DMS 273 treated with DMSO at 0.1 percent for 48 hours (cell line): ENCODE results near the gene PLEKHH1.

Experiments used
- DNase-seq: peaks from one replicate; lab custom pipeline; 2025; lab: John Stamatoyannopoulos, UW

The PLEKHH1 gene

GRCh38 chr14:67510836-67511235, 22.3 kb upstream of the PLEKHH1 start:
- no peak for DNase-seq

- no peak for DNase-seq
Observed at GRCh38 chr14:67512463-67513310, 20.4 kb upstream of the PLEKHH1 start.

DNA sequence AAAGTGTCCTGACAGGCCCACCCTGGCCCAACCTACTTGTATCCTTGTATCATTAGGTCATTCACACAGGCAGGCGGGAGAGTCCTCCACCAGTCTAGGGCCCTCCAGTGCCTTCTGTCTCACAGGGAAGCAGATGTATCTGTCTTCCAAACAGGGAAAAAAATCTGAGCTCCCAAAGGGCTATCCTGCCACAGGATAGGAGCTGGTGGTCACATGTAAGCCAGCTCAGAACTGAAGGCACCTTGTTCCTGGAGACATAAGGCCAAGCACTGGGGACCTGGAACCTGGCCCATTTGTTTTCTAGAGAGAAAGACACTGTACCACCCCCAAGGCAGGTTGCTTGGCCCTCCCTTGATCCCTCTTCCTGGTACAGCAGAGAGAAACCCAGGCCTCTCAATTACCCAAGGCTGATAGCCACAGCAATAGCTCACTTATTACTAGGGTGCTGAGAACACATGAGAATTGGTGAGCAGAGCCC, 19.4 kb upstream of the PLEKHH1 start:
- peak; percentile 72 for DNase-seq

- no peak for DNase-seq
Observed at GRCh38 chr14:67514203-67514607, 18.9 kb upstream of the PLEKHH1 start.

GRCh38 chr14:67514650-67515385, 18.3 kb upstream of the PLEKHH1 start:
- no peak for DNase-seq

DNA sequence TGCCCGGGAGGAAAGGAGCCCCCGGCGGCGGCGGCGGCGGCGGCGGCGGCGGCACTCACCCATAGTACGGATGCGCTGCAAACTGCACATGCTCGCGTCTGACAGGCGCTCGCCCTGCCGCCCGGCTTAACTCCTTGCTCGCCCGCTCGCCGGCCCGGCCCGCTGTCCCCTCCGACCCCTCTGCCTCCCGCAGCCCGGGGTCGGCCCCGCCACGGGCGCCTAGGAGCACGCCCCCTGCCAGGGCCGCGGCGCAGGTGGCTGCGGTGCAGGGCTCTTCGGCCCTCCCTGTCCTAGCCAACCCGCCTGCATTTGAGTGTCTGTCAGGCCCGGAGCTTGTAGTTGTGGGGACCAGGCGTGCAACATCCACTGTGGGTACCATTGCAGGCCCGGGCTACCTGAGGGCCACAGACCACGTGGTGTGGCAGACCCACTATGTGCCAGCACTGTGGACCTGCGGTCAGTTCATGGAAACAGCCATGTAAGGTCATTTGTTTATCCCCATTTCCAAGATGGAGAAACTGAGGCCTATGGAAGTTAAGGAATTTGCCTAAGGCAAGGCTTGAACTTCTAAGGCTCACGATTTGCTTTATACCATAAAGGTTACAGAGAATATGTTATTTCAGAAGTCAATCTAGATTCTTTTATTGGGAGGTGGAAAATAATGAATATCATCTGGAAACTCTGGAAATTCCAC, 17.6 kb upstream of the PLEKHH1 start:
- no peak for DNase-seq

- DNase-seq, result no peak
Observed at GRCh38 chr14:67516676-67517075, 16.4 kb upstream of the PLEKHH1 start.

DNA sequence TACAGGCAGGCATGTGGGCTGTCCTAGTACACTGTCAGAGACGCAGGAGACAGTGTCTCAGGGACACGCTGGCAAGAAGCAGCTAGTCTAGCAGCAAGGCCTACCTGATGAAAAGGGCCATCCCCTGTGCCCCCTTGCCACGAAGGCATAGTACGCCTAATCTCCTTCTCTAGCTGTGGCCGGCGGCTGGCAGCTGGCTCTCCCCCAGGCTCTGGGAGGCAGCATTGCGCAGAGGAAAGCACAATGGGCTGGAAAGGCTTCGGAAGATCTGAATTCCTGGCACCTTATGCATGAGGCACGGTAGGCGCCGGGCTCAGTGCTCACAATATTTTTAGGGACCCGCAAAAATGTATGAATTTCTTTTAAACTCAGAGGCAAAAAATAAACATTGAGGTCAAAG, 16.0 kb upstream of the PLEKHH1 start:
- no peak for DNase-seq

DNA sequence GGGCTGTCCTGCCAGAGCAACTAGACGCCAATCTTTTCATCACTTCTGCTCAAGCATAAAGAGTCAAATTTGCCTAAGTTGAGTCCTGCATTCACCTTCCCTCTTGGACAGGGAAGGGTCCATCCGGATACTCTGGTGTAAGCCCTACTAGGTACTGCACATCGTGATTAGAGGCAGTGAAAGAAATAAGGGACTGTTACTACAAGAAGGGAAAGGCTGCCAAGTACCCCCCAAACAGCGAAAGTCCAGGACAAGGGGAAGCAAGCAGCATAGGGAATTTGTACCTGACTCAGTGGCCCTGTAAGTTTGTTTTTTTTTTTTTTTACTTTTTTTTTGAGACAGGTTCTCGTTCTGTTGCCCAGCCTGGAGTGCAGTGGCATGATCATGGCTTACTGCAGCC, 13.7 kb upstream of the PLEKHH1 start:
- no peak for DNase-seq

DNA sequence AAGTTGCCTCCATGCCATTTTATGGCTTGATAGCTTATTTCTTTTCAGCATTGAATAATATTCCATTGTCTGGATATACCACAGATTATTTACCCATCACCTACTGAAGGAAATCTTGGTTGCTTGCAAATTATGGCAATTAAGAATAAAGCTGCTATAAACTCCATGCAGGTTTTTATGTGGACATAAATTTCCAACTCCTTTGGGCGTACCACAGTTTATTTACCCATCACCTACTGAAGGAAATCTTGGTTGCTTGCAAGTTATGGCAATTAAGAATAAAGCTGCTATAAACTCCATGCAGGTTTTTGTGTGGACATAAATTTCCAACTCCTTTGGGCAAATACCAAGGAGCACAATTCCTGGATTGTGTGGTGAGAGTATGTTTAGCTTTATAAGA, 12.6 kb upstream of the PLEKHH1 start:
- DNase-seq, result no peak

DNA sequence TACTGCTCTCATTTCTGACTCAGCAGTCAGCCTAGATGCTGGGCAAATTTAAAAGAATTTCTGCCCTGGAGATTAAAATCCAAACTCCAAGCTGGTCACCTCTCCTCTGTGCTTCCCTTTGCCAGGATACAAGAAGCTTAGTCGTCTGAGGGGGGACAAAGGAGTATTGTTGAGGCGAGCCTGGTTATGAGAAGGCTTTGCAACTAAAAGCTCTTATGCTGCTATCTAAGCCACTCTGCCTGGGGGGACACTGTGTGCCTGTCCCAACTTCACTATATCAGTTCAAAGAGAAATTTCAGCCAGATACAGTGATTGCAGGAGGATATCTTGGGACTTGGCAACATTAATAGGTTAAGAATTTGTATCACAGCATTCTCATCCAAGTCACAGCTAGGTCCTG, 10.8 kb upstream of the PLEKHH1 start:
- no peak for DNase-seq

DNA sequence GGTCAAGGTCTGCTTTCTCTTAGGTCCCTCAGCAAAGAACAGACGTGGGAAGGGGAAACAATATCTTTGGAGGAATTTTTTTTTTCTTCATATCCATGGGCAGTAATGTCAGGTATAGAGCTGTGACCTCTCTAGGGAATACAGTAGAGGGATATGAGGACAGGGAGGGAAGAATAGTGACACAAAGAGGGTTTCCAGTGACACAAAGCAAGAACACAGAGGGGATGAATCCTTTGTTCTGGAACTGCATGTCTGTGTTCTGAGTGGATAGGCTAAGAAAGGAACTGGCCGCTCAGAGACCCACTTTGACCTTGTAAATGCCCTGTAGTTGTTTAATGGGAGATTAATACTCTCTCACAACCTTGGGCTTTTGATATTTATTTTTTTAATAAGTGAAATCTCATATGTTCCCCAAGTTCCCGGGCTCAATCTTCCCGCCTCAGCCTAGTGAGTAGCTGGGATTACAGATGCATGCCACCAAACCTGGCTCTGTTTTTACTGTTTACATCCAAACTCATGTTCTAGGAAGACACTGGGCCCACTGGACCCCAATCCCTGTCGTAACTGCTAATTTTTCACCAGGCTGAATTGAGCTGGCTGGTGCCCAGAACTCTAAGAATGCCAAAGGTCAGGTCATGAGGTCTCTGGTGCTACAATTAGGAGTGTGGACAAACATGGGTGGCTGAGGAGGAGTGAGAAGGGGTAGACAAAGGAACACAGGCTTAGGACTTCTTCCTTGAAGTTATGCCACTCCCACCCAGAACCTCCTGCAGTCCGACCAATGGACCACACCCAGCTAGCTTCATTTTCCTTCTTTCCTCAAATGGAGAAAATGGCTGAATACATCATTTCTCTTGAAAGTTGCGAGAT, 9.1 kb upstream of the PLEKHH1 start:
- no peak for DNase-seq

DNA sequence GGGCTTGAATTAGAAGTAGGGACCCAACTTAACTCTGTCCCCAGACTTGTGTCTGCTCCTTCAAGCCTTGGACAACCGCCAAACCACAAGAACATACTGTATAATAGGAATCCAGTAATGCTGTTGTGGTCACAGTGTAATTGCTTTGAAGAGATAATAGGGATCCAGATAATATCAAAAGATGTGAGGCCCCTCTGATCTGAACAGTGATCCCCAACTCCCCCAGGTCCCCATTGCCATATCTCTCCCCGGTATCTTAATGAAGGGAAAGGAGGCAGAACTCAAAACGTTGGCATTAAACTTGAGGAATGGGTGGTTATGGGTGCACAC, 8.5 kb upstream of the PLEKHH1 start:
- no peak for DNase-seq

- DNase-seq, result no peak
Observed at GRCh38 chr14:67525389-67525788, 7.7 kb upstream of the PLEKHH1 start.

DNA sequence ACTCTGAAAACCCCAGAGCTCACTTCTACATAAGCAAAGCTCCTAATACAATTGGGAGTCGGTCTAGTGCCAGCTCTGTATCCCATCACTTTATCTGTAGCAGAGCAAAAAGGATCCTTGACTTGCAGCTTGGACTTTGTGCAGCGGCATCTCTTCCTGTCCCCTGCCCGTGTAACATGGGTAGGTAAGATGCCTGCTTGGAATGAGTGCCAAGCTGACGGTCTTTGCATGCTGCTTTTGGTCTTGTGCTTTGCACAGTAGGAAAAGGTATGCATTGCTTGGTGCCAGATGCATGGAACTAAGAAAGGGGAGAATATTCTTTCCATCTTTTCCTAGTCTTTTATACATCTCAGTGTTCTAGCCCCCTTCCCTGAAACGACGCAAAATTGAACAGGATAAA, 6.9 kb upstream of the PLEKHH1 start:
- DNase-seq, result no peak

- peak; percentile 32 for DNase-seq
Observed at GRCh38 chr14:67526676-67527459, 6.2 kb upstream of the PLEKHH1 start.

DNA sequence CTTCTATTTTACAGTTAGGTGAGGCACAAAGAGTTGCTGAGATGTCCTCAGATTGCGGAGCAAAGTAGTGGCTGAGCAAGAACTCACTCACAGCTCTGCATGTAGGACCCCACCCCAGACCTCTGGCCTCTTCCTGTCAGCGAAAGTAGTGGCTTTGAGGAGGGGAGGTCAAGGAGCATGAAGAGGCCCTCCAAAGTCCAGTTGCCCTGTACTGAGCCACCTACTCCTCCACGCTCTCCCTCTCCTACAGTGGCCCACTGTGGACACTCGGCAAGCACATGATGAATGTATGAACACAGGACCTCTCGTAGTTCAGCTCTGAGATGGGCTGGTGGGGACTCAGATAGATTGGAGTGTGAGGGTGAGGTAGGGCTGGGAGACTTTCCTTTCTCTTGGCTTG, 5.3 kb upstream of the PLEKHH1 start:
- DNase-seq, result no peak

DNA sequence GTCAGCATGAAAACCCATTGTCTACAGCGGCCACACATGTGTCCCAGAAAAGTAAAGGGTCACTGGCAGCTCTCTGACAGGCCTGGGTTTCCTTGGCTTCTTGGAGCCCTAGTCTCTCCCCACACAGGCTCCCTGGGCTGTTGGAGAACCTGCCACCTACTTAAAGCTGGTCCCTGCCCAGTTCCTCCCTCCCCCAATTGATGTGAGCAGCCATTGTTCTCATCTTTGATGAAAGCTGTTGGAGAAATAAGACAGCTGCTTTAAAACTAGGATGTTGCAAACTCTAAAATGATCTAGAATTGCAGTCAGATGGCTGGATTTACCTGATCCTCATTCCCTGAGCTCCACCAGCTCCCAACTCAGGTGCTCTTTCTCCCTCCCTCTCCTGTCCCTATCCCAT, 4.8 kb upstream of the PLEKHH1 start:
- no peak for DNase-seq

DNA sequence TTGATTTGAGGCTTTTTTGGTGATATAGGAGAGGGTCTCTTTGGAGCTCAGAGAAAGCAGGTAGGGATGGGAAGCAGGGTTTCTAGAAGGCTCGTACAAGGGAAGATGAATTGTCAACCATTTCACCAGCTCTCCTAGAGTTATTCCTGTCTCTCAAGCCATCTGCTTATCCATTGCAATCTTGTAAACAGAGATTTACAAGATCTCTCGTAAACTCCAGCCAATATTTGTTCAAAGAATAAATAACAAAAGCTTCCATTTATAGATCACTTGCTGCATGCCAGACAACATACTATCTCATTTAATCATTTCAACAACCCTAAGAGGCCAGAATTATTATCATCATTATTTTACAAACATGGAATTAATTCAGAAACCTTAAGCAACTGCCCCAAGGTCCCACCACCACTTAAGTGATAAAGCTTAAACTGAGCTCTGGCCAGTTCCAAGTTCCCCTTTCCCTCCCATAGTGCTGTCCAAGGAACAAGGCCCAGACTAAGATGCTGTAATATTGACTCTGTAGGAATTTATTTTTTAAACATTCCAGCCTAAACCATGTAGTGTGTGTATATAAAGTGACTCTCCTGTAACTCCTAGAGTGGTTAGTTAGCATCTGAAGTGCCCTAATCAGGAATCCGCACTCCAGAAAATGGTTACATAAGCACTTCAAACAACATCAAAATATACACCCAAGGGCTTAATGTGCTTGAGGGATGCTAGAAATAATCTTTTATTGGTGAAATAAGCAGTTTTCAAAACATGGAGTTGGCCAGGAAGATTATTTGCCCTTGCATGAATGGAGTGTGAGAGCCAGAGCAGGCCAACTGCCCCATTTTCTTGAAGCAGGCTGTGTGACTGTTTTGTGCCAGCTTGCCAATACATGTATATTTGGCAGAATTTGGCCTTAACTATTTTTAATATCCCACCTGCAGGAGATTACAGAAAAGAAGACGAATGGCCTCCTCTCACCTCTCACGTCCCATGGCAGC, 2.8 kb upstream of the PLEKHH1 start:
- DNase-seq, result no peak

DNA sequence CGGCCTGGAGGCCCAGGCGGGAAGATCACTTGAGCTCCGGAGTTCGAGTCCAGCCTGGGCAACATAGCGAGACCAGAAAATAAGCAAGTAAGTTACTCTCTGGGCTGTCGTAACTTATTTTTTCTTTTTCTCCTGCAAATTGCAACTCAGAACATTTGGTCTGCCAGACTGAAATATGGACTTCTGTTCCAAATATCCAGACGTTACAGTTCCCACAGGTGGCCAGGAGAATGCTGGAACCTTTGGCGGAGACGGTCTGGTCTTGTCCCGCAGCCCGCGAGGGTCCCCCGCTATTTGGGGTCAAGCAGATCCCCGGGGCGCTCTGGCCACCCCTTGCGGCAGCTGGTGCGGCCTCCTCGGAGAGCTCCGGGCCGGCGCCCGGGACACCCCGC, 488 bp upstream of the PLEKHH1 start:
- no peak for DNase-seq
